ENCODE data around the gene RASGRF2.
"Not testable (repeated sequence)": the region's sequence is repeated elsewhere in the genome, so short reads cannot be mapped to it uniquely, and the experiment has no call there.

RASGRF2 gene

DNA sequence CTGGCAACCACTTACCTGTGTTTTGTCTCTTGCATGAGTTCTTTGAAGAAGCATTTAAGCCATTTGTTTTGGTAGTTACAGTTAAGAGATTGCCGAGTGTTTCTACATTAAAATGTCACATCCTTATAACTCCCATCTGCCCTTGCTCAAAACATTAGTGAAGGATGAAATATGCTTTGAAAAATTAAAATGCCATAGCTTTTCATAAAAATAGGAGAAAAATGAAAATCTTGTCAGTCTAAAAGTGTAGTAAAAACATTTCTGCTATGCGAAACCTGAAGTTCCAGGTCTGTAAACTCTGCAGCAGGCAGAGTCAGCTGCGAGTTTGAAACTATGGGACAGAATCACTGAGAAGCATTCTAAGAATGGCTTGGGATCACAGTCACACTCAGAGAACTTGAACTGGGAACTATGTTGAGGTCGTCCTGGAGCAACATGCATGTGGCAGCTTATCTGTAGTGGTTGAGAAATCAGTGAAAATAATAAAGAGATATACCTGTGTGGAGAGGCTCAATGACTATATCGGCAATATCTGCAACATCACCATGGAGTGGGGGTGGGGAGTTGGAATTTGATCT lies 67.4 kb downstream of the RASGRF2 start:
- Histone ChIP-seq H3K36me3 (replicated peaks) (no peaks in the 10 kb centered on the region), H3K4me3 (ENCODE audit: low read depth, low read length) (no peak overlapping the region), H3K27me3 (replicated peaks) (no peaks in the 10 kb centered on the region), H3K27ac (no peak overlapping the region)
- no peak for DNase-seq
- TF ChIP-seq, protein P1, sequence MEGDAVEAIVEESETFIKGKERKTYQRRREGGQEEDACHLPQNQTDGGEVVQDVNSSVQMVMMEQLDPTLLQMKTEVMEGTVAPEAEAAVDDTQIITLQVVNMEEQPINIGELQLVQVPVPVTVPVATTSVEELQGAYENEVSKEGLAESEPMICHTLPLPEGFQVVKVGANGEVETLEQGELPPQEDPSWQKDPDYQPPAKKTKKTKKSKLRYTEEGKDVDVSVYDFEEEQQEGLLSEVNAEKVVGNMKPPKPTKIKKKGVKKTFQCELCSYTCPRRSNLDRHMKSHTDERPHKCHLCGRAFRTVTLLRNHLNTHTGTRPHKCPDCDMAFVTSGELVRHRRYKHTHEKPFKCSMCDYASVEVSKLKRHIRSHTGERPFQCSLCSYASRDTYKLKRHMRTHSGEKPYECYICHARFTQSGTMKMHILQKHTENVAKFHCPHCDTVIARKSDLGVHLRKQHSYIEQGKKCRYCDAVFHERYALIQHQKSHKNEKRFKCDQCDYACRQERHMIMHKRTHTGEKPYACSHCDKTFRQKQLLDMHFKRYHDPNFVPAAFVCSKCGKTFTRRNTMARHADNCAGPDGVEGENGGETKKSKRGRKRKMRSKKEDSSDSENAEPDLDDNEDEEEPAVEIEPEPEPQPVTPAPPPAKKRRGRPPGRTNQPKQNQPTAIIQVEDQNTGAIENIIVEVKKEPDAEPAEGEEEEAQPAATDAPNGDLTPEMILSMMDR (IDR thresholded peaks at IDR 0.05; ENCODE audit: low read depth, low read length, missing control alignments), result no peak
- in situ Hi-C loops (cut with HindIII; ENCODE audit: low pct_ligation_motif_present, low sequenced_read_pairs), result no loop called here

DNA sequence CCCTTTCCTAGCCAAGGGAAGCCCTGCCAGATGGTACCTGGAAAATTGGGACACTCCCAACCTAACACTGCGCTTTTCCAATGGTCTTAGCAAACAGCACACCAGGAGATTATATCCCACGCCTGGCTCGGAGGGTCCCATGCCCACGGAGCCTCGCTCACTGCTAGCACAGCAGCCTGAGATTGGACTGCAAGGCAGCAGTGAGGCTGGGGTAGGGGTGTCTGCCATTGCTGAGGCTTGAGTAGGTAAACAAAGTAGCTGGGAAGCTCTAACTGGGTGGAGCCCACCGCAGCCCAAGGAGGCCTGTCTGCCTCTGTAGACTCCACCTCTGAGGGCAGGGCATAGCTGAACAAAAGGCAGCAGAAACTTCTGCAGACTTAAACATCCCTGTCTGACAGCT lies 68.7 kb downstream of the RASGRF2 start:
- H3K36me3 ChIP-seq (replicated peaks); H3K27ac ChIP-seq; H3K27me3 ChIP-seq (replicated peaks); DNase-seq; in situ Hi-C loops (cut with HindIII; ENCODE audit: low pct_ligation_motif_present, low sequenced_read_pairs); H3K4me3 ChIP-seq (ENCODE audit: low read depth, low read length): not testable (repeated sequence)

DNA sequence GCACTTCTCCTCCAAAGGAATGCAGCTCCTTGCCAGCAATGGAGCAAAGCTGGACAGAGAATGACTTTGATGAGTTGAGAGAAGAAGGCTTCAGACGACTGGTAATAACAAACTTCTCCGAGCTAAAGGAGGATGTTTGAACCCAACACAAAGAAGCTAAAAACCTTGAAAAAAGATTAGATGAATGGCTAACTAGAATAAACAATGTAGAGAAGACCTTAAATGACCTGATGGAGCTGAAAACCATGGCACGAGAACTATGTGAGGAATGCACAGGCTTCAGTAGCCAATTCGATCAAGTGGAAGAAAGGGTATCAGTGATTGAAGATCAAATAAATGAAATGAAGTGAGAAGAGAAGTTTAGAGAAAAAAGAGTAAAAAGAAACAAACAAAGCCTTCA lies 69.6 kb downstream of the RASGRF2 start:
- H3K27ac ChIP-seq; in situ Hi-C loops (cut with HindIII; ENCODE audit: low pct_ligation_motif_present, low sequenced_read_pairs); H3K36me3 ChIP-seq (replicated peaks); H3K4me3 ChIP-seq (ENCODE audit: low read depth, low read length); H3K27me3 ChIP-seq (replicated peaks); DNase-seq: not testable (repeated sequence)

DNA sequence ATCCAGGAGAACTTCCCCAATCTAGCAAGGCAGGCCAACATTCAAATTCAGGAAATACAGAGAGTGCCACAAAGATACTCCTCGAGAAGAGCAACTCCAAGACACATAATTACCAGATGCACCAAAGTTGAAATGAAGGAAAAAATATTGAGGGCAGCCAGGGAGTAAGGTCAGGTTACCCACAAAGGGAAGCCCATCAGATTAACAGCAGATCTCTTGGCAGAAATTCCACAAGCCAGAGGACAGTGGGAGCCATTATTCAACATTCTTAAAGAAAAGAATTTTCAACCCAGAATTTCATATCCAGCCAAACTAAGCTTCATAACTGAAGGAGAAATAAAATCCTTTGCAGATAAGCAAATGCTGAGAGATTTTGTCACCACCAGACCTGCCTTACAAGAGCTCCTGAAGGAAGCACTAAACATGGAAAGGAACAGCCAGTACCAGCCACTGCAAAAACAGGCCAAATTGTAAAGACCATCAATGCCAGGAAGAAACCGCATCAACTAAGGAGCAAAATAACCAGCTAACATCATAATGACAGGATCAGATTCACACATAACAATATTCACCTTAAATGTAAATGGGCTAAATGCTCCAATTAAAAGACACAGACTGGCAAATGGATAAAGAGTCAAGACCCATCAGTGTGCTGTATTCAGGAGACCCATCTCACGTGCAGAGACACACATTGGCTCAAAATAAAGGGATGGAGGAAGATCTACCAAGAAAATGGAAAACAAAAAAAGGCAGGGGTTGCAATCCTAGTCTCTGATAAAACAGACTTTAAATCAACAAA lies 70.3 kb downstream of the RASGRF2 start:
- in situ Hi-C loops (cut with HindIII; ENCODE audit: low pct_ligation_motif_present, low sequenced_read_pairs); H3K27me3 ChIP-seq (replicated peaks); DNase-seq; H3K36me3 ChIP-seq (replicated peaks); H3K4me3 ChIP-seq (ENCODE audit: low read depth, low read length); H3K27ac ChIP-seq: not testable (repeated sequence)

DNA sequence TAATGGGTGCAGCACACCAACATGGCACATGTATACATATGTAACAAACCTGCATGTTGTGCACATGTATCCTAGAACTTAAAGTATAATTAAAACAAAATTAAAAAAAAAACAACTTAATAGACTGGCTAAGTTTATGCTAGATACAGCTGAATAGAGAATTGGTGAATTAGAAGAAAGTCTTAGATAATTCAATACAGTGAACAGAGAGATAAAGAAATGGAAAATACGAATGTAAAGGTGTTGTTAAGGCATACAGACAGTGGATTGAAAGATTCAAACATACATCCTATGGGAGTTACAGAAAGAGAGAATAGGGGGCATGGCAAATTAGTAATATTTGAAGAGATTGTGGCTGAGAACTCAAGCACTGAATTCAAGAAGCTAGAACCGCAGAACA lies 75.4 kb downstream of the RASGRF2 start:
- no peaks in the 10 kb centered on the region for H3K36me3 ChIP-seq (replicated peaks)
- DNase-seq, result no peak
- TF ChIP-seq, protein P1 (IDR thresholded peaks at IDR 0.05; ENCODE audit: low read depth, low read length, missing control alignments), result no peak
- in situ Hi-C loops (cut with HindIII; ENCODE audit: low pct_ligation_motif_present, low sequenced_read_pairs), result no loop called here
- no peak overlapping the region for H3K27ac ChIP-seq
- H3K27me3 ChIP-seq (replicated peaks), result no peaks in the 10 kb centered on the region
- H3K4me3 ChIP-seq (ENCODE audit: low read depth, low read length), result no peak overlapping the region

DNA sequence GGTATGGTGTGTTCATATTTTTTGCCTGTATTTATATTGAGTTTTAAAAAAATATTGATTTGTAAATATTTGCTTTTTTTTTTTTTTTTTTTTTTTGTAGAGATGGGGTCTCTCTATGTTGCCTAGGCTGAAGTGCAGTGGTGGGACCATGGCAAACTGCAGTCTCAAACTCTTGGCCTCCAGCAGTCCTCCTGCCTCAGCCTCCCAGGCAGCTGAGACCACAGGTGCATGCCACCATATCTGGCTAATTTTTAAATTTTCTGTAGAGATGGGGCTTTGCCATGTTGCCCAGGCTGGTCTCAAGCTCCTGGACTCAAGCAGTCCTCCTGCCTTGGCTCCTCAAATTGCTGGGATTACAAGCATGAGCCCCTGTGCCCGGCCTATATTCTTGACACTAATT lies 78.3 kb downstream of the RASGRF2 start:
- Histone ChIP-seq H3K36me3 (replicated peaks) (no peaks in the 10 kb centered on the region), H3K27ac (no peak overlapping the region), H3K27me3 (replicated peaks) (no peaks in the 10 kb centered on the region), H3K4me3 (ENCODE audit: low read depth, low read length) (no peak overlapping the region)
- TF ChIP-seq, protein P1 (IDR thresholded peaks at IDR 0.05; ENCODE audit: low read depth, low read length, missing control alignments), result no peak
- in situ Hi-C loops (cut with HindIII; ENCODE audit: low pct_ligation_motif_present, low sequenced_read_pairs), result no loop called here
- DNase-seq, result no peak

DNA sequence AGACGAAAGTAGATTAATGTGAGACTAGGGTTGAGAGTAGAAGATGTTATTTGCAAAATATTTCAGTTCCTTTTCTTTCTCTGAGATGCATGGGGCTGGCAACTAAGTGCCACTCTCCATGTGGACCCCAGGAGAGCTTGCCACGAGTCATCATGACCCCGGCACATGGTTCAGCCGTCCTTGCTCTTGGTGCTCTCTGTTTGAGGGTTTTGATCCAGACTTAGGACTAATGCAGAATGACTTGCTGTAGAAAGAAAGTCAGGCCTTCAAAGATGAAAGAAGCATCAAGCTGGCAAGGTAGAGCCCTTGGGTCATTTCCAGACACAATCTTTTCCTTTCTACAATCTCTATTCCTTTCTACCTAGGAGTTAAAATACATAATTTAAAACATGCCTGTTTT lies 84.7 kb downstream of the RASGRF2 start:
- Histone ChIP-seq H3K36me3 (replicated peaks) (no peaks in the 10 kb centered on the region), H3K4me3 (ENCODE audit: low read depth, low read length) (no peak overlapping the region), H3K27me3 (replicated peaks) (no peaks in the 10 kb centered on the region), H3K27ac (no peak overlapping the region)
- TF ChIP-seq, protein P1 (IDR thresholded peaks at IDR 0.05; ENCODE audit: low read depth, low read length, missing control alignments), result no peak
- DNase-seq, result no peak
- in situ Hi-C loops (cut with HindIII; ENCODE audit: low pct_ligation_motif_present, low sequenced_read_pairs), result no loop called here

Measured in brain microvascular endothelial cell (primary cell).